SK-N-SH (cell line): ENCODE data around the gene AP1M1. TPM values are rescaled to one million over a fixed set of nuclear protein-coding genes. Genes with fewer than 3 reads are reported as not detected.

ENCODE experiments used
- CTCF ChIA-PET: fragments of 300-600, 350-600 bp; formaldehyde crosslinking; extraction: SDS; loops from one replicate; lab custom pipeline; 2021; lab: Yijun Ruan, JAX
- POLR2A ChIA-PET: fragments of 350-600 bp; sonication (Branson Sonifier 250); formaldehyde crosslinking; extraction: SDS; loops from one replicate; lab custom pipeline; 2020; ENCODE audit warnings: antibody characterized with exemption, inconsistent platforms; lab: Yijun Ruan, JAX
- DNase-seq: peaks from one replicate; pipeline ENCODE4 v3.0.0; 2012
- H2AFZ ChIP-seq: fragments of 200-600 bp; sonication (generic); 2 replicates; pipeline ENCODE4 v1.8.1; 2016; ENCODE audit warnings: antibody characterized with exemption, mild to moderate bottlenecking, low read depth
- H3F3A ChIP-seq: fragments of 200-600 bp; sonication (generic); replicated peaks from 2 replicates; pipeline ENCODE3; 2016; ENCODE audit warnings: antibody characterized with exemption, mild to moderate bottlenecking; ENCODE audit not compliant: insufficient read depth
- H3K27ac ChIP-seq, 2 experiments: fragments of 200-500 bp in 1 of 2; fragments of 200-600 bp in 1 of 2; sonication (Bioruptor generic) in 1 of 2; sonication (generic), shearing (Covaris generic) in 1 of 2; 2 replicates each; pipeline versions ENCODE4 v1.5.1 to v1.6.1; 2014 to 2016; ENCODE audit warnings: low read depth in 2 of 2, inconsistent platforms in 1 of 2, low read length in 1 of 2, mild to moderate bottlenecking in 1 of 2, mixed read lengths in 1 of 2
- H3K27me3 ChIP-seq: fragments of 200-600 bp; sonication (generic), shearing (Covaris generic); 2 replicates; pipeline ENCODE4 v1.6.1; 2016; ENCODE audit warnings: mixed run types; ENCODE audit not compliant: insufficient read depth
- H3K36me3 ChIP-seq, 2 experiments: fragments of 200-500 bp in 1 of 2; fragments of 200-600 bp in 1 of 2; sonication (Bioruptor generic) in 1 of 2; sonication (generic) in 1 of 2; replicated peaks in 1 of 2; 2 replicates each; pipeline versions ENCODE3 to v1.5.1; 2014 to 2016; ENCODE audit warnings: low read length in 1 of 2, mild to moderate bottlenecking in 1 of 2; ENCODE audit not compliant: insufficient read depth in 2 of 2, control insufficient read depth in 1 of 2
- H3K4me1 ChIP-seq, 2 experiments: fragments of 200-500 bp in 1 of 2; fragments of 200-600 bp in 1 of 2; sonication (Bioruptor generic) in 1 of 2; sonication (generic), shearing (Covaris generic) in 1 of 2; 2 replicates each; pipeline versions ENCODE4 v1.5.1 to v1.6.1; 2014 to 2016; ENCODE audit warnings: low read depth in 1 of 2, low read length in 1 of 2, mixed run types in 1 of 2; ENCODE audit not compliant: insufficient read depth in 2 of 2, control insufficient read depth in 1 of 2
- H3K4me2 ChIP-seq: fragments of 200-600 bp; sonication (generic), shearing (Covaris generic); 2 replicates; pipeline ENCODE4 v1.6.1; 2017; ENCODE audit warnings: mixed run types
- H3K4me3 ChIP-seq, 2 experiments: fragments of 200-500 bp in 1 of 2; fragments of 200-600 bp in 1 of 2; sonication (Bioruptor generic) in 1 of 2; sonication (generic), shearing (Covaris generic) in 1 of 2; 2 replicates each; pipeline versions ENCODE4 v1.5.1 to v1.8.1; 2014 to 2016; ENCODE audit warnings: low read depth in 2 of 2, inconsistent platforms in 1 of 2, low read length in 1 of 2, mild to moderate bottlenecking in 1 of 2, mixed read lengths in 1 of 2, moderate library complexity in 1 of 2
- H3K79me2 ChIP-seq: fragments of 200-600 bp; sonication (generic); 2 replicates; pipeline ENCODE4 v1.8.1; 2017; ENCODE audit warnings: mild to moderate bottlenecking; ENCODE audit not compliant: insufficient read depth
- H3K9ac ChIP-seq: fragments of 200-600 bp; sonication (generic); 2 replicates; pipeline ENCODE4 v1.6.1; 2017; ENCODE audit warnings: mixed run types
- H3K9me2 ChIP-seq: fragments of 200-600 bp; sonication (generic); 2 replicates; pipeline ENCODE4 v1.6.1; 2017; ENCODE audit warnings: mixed run types
- H3K9me3 ChIP-seq: fragments of 200-600 bp; sonication (generic); 2 replicates; pipeline ENCODE4 v1.6.1; 2017; ENCODE audit warnings: mixed run types, mild to moderate bottlenecking, moderate library complexity
- H4K20me1 ChIP-seq: fragments of 200-600 bp; sonication (generic); 2 replicates; pipeline ENCODE4 v1.6.1; 2017; ENCODE audit warnings: mild to moderate bottlenecking, mixed run types; ENCODE audit not compliant: insufficient read depth
- CHD2 ChIP-seq: fragments of 150-350 bp; IDR thresholded peaks from 2 replicates; pipeline ENCODE4 v1.6.1; 2018; ENCODE audit warnings: low read length; ENCODE audit not compliant: partially characterized antibody
- FOSL2 ChIP-seq: IDR thresholded peaks from 2 replicates; pipeline ENCODE4 v1.4.0; 2012; ENCODE audit warnings: low read depth, mild to moderate bottlenecking, moderate library complexity, borderline replicate concordance
- FOXM1 ChIP-seq: IDR thresholded peaks from 2 replicates; pipeline ENCODE4 v1.4.0; 2012; ENCODE audit warnings: low read depth, mild to moderate bottlenecking
- GABPA ChIP-seq: IDR thresholded peaks from 2 replicates; pipeline ENCODE4 v1.4.0; 2012; ENCODE audit warnings: low read depth, mild to moderate bottlenecking
- GATA2 ChIP-seq: sonication (generic); formaldehyde crosslinking; IDR thresholded peaks from 2 replicates; pipeline ENCODE4 v1.5.0; 2020; ENCODE audit warnings: mild to moderate bottlenecking, missing genetic modification reagents
- POLR2AphosphoS5 ChIP-seq: IDR thresholded peaks from 2 replicates; pipeline ENCODE4 v1.6.1; 2012; ENCODE audit warnings: low read depth, low read length
- RAD21 ChIP-seq: IDR thresholded peaks from 2 replicates; pipeline ENCODE4 v1.6.1; 2012; ENCODE audit warnings: mild to moderate bottlenecking, low read length
- RCOR1 ChIP-seq: fragments of 150-350 bp; IDR thresholded peaks from 2 replicates; pipeline ENCODE4 v1.6.1; 2017; ENCODE audit warnings: antibody characterized with exemption, low read length
- RFX5 ChIP-seq: IDR thresholded peaks from 2 replicates; pipeline ENCODE4 v1.6.1; 2012; ENCODE audit warnings: mild to moderate bottlenecking, improper control_type of control experiment, low read length
- TCF12 ChIP-seq: IDR thresholded peaks from 2 replicates; pipeline ENCODE4 v1.4.0; 2012
- TEAD4 ChIP-seq: IDR thresholded peaks from 2 replicates; pipeline ENCODE4 v1.4.0; 2012; ENCODE audit warnings: mild to moderate bottlenecking, borderline replicate concordance; ENCODE audit not compliant: insufficient read depth
- WGBS: methylation state at CpG from one replicate; pipeline ENCODE4 v1.1.6; 2017; ENCODE audit warnings: low lambda C conversion rate; 5-methylcytosine and 5-hydroxymethylcytosine counted together
- polyA plus RNA-seq, 3 experiments: library from polyadenylated mRNA; depleted of rRNA; stranded (reverse); fragments of >200 nt; gene quantifications; 2 replicates each; pipeline ENCODE4 v1.2.3, GENCODE V29; 2012
- TF ChIP-seq, protein P1 (sequence below): fragments of 200-600 bp; sonication (generic); IDR thresholded peaks from 2 replicates; pipeline ENCODE4 v1.6.1; 2017; ENCODE audit warnings: antibody characterized with exemption, mild to moderate bottlenecking, moderate library complexity
- TF ChIP-seq, protein P2 (sequence below): IDR thresholded peaks from 2 replicates; pipeline ENCODE4 v1.4.0; 2012; ENCODE audit warnings: low read depth

AP1M1 gene
- polyA plus RNA-seq, 1 of the 3 experiments (the other 2 are of a cell fraction) = 133 TPM

DNA sequence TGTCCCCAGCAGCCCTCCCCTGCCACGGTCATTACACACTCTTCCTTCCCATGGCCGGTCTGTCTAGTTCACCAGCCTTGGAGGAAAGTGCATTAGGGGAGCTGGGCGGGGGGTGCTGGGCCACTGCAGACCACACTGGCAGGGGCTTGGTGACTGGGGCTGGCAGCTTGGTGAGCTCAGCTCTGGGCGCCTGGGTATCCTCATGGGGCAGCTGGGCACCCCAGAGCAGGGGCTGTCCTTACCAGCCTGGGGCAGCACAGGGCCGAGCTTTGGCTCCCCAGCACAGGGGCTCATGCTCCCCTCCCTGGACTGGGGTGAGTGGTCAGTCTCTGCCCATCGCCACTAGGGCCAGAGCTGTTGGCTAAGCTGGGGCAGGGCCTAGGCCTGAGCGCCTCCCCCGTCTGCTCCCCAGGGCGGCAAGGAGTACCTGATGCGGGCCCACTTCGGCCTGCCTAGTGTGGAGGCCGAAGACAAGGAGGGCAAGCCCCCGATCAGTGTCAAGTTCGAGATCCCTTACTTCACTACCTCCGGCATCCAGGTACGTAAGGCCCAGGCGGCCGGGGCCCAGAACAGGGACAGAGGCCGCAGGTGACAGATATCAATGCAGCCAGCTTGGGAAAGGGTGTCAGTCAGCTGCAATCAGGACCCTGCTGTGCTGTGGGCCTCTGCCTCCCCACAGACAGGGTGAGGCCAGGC lies 35.5 kb downstream of the AP1M1 start:
- no peak for TF ChIP-seq POLR2AphosphoS5
- TF ChIP-seq GATA2 (CRISPR knock-in tag) = no peak
- TF ChIP-seq TEAD4 = no peak
- TF ChIP-seq FOSL2 = no peak
- TF ChIP-seq, protein P1, sequence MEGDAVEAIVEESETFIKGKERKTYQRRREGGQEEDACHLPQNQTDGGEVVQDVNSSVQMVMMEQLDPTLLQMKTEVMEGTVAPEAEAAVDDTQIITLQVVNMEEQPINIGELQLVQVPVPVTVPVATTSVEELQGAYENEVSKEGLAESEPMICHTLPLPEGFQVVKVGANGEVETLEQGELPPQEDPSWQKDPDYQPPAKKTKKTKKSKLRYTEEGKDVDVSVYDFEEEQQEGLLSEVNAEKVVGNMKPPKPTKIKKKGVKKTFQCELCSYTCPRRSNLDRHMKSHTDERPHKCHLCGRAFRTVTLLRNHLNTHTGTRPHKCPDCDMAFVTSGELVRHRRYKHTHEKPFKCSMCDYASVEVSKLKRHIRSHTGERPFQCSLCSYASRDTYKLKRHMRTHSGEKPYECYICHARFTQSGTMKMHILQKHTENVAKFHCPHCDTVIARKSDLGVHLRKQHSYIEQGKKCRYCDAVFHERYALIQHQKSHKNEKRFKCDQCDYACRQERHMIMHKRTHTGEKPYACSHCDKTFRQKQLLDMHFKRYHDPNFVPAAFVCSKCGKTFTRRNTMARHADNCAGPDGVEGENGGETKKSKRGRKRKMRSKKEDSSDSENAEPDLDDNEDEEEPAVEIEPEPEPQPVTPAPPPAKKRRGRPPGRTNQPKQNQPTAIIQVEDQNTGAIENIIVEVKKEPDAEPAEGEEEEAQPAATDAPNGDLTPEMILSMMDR = no peak
- no peak for TF ChIP-seq RFX5
- no peak overlapping the region for H3K27ac ChIP-seq
- CTCF ChIA-PET = interaction anchor here (0.9 kb wide), 1 partner anchor 14 kb away, joined by 4 read pairs; no protein-coding TSS in a partner anchor

DNA sequence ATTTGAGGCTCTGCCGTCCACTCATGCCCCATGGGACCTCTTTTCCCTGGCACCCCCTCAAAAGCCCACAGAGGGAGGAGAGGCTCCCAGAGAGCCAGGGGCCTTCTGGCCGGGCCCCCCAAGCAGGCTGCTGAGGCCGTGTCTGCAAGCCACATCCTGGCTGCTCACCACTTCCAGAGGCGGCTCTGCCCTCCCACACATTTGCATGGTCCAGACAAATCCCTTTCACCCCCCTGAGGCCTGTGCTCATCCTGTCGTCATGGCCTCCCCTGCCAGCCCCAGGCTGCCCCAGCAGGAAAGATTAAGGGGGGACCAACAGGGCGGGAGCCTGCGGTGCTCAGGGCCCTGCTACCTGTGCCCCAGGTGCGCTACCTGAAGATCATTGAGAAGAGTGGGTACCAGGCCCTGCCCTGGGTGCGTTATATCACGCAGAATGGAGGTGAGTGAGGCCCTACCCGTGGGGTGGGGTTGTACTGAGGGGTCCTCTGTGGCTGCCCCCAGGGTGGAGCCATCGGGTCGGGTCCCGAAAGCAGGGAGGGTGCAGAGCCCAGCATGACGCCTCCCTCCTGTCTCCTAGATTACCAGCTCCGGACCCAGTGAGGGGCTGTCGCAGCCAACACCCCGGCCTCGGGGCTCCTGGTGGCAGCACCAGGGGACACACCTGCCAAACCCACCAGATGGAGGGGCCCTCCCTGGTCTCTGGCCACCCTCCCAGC lies 36.3 kb downstream of the AP1M1 start:
- CTCF ChIA-PET = interaction anchor here (0.9 kb wide), 1 partner anchor 13 kb away, joined by 4 read pairs; no protein-coding TSS in a partner anchor
- H3K9ac ChIP-seq = no peak overlapping the region
- no peaks in the 10 kb centered on the region for H3F3A ChIP-seq
- H2AFZ ChIP-seq = no peak overlapping the region
- H3K4me3 ChIP-seq = no peak overlapping the region
- no peak overlapping the region for H3K4me2 ChIP-seq
- H3K27ac ChIP-seq = no peak overlapping the region
- 95% methylated on average over 9 of the region's 19 CpGs for WGBS
- POLR2A ChIA-PET = no interaction called here
- no peaks in the 10 kb centered on the region for H4K20me1 ChIP-seq
- peaks cover 16 to 53% of the 10 kb centered on the region in 2 experiments for H3K36me3 ChIP-seq
- H3K9me3 ChIP-seq = no peaks in the 10 kb centered on the region
- no peaks in the 10 kb centered on the region for H3K27me3 ChIP-seq
- TF ChIP-seq CHD2 (no peak), TEAD4 (no peak), GABPA (no peak), RFX5 (no peak), RAD21 (no peak), FOSL2 (no peak), RCOR1 (no peak), TCF12 (no peak), FOXM1 (no peak)
- TF ChIP-seq, protein P2, sequence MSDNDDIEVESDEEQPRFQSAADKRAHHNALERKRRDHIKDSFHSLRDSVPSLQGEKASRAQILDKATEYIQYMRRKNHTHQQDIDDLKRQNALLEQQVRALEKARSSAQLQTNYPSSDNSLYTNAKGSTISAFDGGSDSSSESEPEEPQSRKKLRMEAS = no peak
- H3K79me2 ChIP-seq = no peaks in the 10 kb centered on the region
- no peaks in the 10 kb centered on the region for H3K9me2 ChIP-seq
- peak; percentile 31 for DNase-seq
- H3K4me1 ChIP-seq = no peaks in the 10 kb centered on the region

More for the DNA sequence above, 35.5 kb downstream of the AP1M1 start:
- Histone ChIP-seq H3K79me2 (no peaks in the 10 kb centered on the region), H3K4me2 (no peak overlapping the region), H4K20me1 (no peaks in the 10 kb centered on the region), H3K4me1 (no peaks in the 10 kb centered on the region), H3K36me3 (peaks cover 16 to 60% of the 10 kb centered on the region in 2 experiments), H3K4me3 (no peak overlapping the region), H2AFZ (no peak overlapping the region), H3K9me2 (no peaks in the 10 kb centered on the region), H3F3A (no peaks in the 10 kb centered on the region), H3K27me3 (no peaks in the 10 kb centered on the region), H3K9ac (no peak overlapping the region), H3K9me3 (no peaks in the 10 kb centered on the region)
- WGBS = 96% methylated on average over 7 of the region's 19 CpGs
- POLR2A ChIA-PET = no interaction called here
- DNase-seq = peak; percentile 22
